Astrocyte of the spinal cord (primary cell): ENCODE results near the gene FUOM.

Experiments used
- DNase-seq: peaks from one replicate; pipeline ENCODE4 v3.0.0; 2011; ENCODE audit warnings: low read depth, low spot score
- H3K4me3 ChIP-seq: 2 replicates; pipeline ENCODE4 v1.5.1; 2011; ENCODE audit warnings: low read depth, mild to moderate bottlenecking, low read length, moderate library complexity
- in situ Hi-C: cut with HindIII; loops from 2 replicates; pipeline ENCODE4 v1.10.0; 2017; ENCODE audit warnings: low sequenced_read_pairs
- TF ChIP-seq, protein P1 (sequence below): IDR thresholded peaks from 2 replicates; pipeline ENCODE4 v1.5.1; 2012; ENCODE audit warnings: low read depth, mild to moderate bottlenecking, low read length, inconsistent platforms

FUOM gene

DNA sequence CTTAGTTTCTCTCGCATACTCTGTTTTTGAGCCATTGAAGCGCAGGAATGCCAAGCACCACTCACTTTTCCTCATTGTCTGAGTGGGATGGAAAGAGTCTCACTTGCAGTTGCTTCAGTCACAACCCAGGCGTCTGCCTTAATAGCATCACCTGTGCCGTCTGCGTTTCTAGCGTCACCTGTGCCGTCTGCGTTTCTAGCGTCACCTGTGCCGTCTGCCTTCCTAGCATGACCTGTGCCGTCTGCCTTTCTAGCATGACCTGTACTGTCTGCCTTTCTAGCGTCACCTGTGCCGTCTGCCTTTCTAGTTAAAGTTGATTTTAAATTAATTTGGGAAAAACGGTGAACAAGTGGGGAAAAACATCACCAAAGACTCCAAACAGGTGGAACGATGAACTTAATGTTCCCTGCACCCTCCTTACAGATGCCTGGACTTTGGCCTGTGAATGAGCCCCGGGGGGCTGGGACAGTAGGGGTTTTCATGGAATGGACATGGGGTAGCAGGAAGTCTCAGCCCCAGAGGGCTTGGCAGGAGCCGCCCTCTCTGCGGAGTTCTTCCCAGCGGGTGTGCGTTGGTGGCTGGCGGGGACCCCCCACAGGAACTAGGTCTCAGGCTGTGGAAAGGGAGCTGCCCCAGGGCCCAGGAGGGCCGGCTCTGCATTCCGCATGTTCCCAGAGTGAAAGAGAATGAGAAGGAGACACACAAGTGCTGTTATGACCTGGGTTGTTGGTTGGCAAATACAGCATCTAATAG lies 45.6 kb downstream of the FUOM start:
- in situ Hi-C loops: no loop called here
- H3K4me3 ChIP-seq: no peak overlapping the region
- TF ChIP-seq, protein P1, sequence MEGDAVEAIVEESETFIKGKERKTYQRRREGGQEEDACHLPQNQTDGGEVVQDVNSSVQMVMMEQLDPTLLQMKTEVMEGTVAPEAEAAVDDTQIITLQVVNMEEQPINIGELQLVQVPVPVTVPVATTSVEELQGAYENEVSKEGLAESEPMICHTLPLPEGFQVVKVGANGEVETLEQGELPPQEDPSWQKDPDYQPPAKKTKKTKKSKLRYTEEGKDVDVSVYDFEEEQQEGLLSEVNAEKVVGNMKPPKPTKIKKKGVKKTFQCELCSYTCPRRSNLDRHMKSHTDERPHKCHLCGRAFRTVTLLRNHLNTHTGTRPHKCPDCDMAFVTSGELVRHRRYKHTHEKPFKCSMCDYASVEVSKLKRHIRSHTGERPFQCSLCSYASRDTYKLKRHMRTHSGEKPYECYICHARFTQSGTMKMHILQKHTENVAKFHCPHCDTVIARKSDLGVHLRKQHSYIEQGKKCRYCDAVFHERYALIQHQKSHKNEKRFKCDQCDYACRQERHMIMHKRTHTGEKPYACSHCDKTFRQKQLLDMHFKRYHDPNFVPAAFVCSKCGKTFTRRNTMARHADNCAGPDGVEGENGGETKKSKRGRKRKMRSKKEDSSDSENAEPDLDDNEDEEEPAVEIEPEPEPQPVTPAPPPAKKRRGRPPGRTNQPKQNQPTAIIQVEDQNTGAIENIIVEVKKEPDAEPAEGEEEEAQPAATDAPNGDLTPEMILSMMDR: no peak
- no peak for DNase-seq

DNA sequence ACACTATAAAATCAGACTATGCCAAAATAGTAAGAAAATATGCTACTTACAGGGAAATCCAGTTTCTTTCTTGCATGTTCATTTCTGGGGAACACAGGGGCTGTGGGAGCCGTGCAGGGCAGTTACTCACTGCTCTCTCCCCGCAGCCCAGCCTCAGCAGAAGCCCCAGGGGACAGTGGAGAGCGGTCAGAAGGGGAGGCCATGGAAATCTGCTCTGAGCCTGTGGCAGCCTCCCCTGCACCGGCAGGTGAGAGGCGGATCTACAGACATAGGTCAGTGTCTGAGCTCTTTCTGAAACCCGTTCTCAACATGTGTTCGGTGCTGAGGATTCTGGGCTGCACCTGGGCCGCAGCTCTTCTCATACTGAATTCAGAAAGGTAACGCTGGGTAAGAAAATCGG lies 46.2 kb downstream of the FUOM start:
- TF ChIP-seq, protein P1: no peak
- in situ Hi-C loops: no loop called here
- H3K4me3 ChIP-seq: no peak overlapping the region
- no peak for DNase-seq

DNA sequence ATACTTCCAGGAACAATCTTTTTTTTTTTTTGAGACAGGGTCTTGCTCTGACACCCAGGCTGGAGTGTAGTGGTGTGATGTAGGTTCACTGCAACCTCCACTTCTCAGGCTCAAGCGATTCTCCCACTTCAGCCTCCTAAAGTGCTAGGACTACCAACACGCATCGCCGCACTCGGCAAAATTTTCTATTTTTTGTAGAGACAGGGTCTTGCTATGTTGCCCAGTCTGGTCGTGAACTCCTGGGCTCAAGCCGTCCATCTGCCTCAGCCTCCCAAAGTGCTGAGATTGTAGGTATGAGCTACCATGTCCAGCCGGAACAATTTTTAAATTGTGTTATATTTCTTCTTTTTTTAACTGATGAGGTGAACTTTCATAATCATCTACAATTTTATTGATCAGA lies 47.0 kb downstream of the FUOM start:
- no peak for DNase-seq
- TF ChIP-seq, protein P1: no peak
- H3K4me3 ChIP-seq: no peak overlapping the region
- in situ Hi-C loops: no loop called here

DNA sequence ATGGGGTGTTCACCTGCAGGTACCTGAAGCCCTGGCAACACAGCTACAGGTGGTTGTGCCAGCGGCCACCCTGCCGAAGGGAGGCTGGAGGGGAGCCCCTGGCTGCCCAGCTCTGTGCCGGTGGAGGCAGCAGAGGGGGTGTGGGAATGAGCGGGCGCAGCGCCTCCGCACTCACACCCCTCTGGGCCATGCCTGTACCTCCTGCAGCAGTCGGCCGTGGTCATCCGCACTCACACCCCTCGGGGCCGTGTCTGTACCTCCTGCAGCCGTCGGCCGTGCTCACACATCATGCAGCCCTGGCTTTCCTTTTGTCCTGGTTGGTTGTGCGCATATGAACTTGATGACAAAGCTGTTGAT lies 47.4 kb downstream of the FUOM start:
- no peak overlapping the region for H3K4me3 ChIP-seq
- TF ChIP-seq, protein P1: no peak
- DNase-seq: no peak
- in situ Hi-C loops: no loop called here

DNA sequence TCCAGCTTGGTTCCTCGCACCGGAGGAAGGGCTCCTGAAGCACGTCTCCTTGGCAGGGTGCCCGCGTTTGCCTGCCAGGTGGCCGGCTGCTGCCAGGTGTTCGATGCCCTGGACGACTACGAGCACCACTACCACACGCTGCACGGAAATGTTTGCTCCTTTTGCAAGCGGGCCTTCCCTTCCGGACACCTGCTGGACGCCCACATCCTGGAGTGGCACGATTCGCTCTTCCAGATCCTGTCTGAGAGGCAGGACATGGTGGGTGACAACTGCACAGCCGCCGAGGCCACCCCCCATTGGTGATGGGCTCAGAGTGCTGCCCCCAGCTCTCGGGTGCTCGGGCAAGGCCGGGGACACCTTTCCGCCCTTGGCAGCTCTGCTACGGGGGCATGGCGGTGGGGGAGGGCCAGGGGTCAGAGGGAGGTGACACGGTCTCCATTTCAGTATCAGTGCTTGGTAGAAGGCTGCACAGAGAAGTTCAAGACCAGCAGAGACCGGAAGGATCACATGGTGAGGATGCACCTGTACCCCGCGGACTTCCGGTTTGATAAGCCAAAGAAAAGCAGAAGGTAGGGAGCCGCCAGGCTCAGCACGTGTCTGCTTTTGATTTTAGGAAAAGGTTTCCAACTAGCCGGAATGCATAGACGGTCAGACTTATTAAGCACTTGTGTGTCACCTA lies 48.0 kb downstream of the FUOM start:
- no peak for DNase-seq
- TF ChIP-seq, protein P1: no peak
- no peak overlapping the region for H3K4me3 ChIP-seq
- in situ Hi-C loops: no loop called here

DNA sequence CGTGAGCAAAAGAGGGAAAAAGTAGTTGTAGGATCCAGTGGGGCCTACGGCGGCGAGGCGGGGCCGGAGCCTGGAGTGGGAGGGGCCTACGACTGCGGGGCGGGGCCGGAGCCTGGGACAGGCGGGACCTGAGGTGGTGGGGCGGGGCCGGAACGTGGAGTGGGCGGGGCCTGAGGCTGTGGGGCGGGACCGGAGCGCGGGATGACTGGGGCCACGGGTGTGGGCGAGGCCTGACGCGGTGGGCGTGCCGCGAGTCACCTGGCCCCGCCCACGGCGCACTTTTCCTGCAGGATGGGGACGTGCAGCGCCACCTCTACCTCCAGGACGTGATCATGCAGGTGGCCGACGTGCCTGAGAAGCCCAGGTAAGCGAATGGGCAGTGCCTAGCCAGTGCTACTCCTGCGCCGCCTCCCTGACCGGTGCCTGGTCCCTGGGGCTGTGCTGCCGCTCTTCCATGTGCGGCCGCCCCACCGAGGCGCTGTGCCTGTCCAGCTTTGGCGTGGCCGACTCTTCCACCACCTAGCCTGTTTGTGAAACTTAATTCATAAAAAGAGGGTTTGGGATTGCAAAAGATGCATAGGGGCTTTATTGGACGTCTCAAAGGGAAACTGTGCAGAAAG lies 48.6 kb downstream of the FUOM start:
- DNase-seq: peak; percentile 92
- peak overlapping the region; percentile 93 for H3K4me3 ChIP-seq
- in situ Hi-C loops: no loop called here
- TF ChIP-seq, protein P1: no peak
